ENCODE measurements around the gene MAB21L3. TPM values are rescaled to one million over a fixed set of nuclear protein-coding genes. Genes with fewer than 3 reads are reported as not detected.

Gene MAB21L3
- total RNA-seq, 1 donor from 2014 or later = not detected

- Histone ChIP-seq H3K9me3 (ENCODE audit: control insufficient read depth in 3 of 3, low read length in 3 of 3) (no peaks in the 10 kb centered on the region), H3K4me1 (ENCODE audit: control insufficient read depth in 3 of 3, insufficient read depth in 3 of 3, low read length in 3 of 3) (peaks cover 10 to 17% (median 13%) of the 10 kb centered on the region in 3 donors), H3K27me3 (ENCODE audit: control insufficient read depth in 3 of 3, insufficient read depth in 3 of 3, low read length in 3 of 3) (no peaks in the 10 kb centered on the region), H3K9ac (ENCODE audit: low read depth in 1 of 3, low read length in 3 of 3) (no peak overlapping the region), H3K36me3 (ENCODE audit: control insufficient read depth in 3 of 3, insufficient read depth in 3 of 3, low read length in 3 of 3) (no peaks in the 10 kb centered on the region), H3K27ac (ENCODE audit: low read depth, low read length) (no peak overlapping the region), H3K4me3 (ENCODE audit: low read length in 3 of 3) (no peak overlapping the region)
Measured at GRCh38 chr1:116161390-116161789, 50.2 kb downstream of the MAB21L3 start.

- Histone ChIP-seq H3K4me3 (ENCODE audit: low read length in 3 of 3) (no peak overlapping the region), H3K9ac (ENCODE audit: low read depth in 1 of 3, low read length in 3 of 3) (no peak overlapping the region), H3K9me3 (ENCODE audit: control insufficient read depth in 3 of 3, low read length in 3 of 3) (no peaks in the 10 kb centered on the region), H3K27ac (ENCODE audit: low read depth, low read length) (no peak overlapping the region), H3K36me3 (ENCODE audit: control insufficient read depth in 3 of 3, insufficient read depth in 3 of 3, low read length in 3 of 3) (no peaks in the 10 kb centered on the region), H3K4me1 (ENCODE audit: control insufficient read depth in 3 of 3, insufficient read depth in 3 of 3, low read length in 3 of 3) (peaks cover 11 to 20% (median 16%) of the 10 kb centered on the region in 3 donors), H3K27me3 (ENCODE audit: control insufficient read depth in 3 of 3, insufficient read depth in 3 of 3, low read length in 3 of 3) (no peaks in the 10 kb centered on the region)
Measured at GRCh38 chr1:116161877-116162390, 50.7 kb downstream of the MAB21L3 start.

GRCh38 chr1:116163533-116163932 lies 52.3 kb downstream of the MAB21L3 start:
- Histone ChIP-seq H3K27ac (ENCODE audit: low read depth, low read length) (no peak overlapping the region), H3K9ac (ENCODE audit: low read depth in 1 of 3, low read length in 3 of 3) (no peak overlapping the region), H3K9me3 (ENCODE audit: control insufficient read depth in 3 of 3, low read length in 3 of 3) (no peaks in the 10 kb centered on the region), H3K36me3 (ENCODE audit: control insufficient read depth in 3 of 3, insufficient read depth in 3 of 3, low read length in 3 of 3) (no peaks in the 10 kb centered on the region), H3K27me3 (ENCODE audit: control insufficient read depth in 3 of 3, insufficient read depth in 3 of 3, low read length in 3 of 3) (no peaks in the 10 kb centered on the region), H3K4me3 (ENCODE audit: low read length in 3 of 3) (no peak overlapping the region), H3K4me1 (ENCODE audit: control insufficient read depth in 3 of 3, insufficient read depth in 3 of 3, low read length in 3 of 3) (peaks cover 16 to 30% (median 28%) of the 10 kb centered on the region in 3 donors)

GRCh38 chr1:116164150-116164549 lies 53.0 kb downstream of the MAB21L3 start:
- Histone ChIP-seq H3K4me3 (ENCODE audit: low read length in 3 of 3) (no peak overlapping the region), H3K27me3 (ENCODE audit: control insufficient read depth in 3 of 3, insufficient read depth in 3 of 3, low read length in 3 of 3) (no peaks in the 10 kb centered on the region), H3K9ac (ENCODE audit: low read depth in 1 of 3, low read length in 3 of 3) (no peak overlapping the region), H3K27ac (ENCODE audit: low read depth, low read length) (no peak overlapping the region), H3K9me3 (ENCODE audit: control insufficient read depth in 3 of 3, low read length in 3 of 3) (no peaks in the 10 kb centered on the region), H3K36me3 (ENCODE audit: control insufficient read depth in 3 of 3, insufficient read depth in 3 of 3, low read length in 3 of 3) (no peaks in the 10 kb centered on the region), H3K4me1 (ENCODE audit: control insufficient read depth in 3 of 3, insufficient read depth in 3 of 3, low read length in 3 of 3) (peaks cover 16 to 35% (median 33%) of the 10 kb centered on the region in 3 donors)

- no peaks in the 10 kb centered on the region for H3K9me3 ChIP-seq (ENCODE audit: control insufficient read depth in 3 of 3, low read length in 3 of 3)
- H3K9ac ChIP-seq (ENCODE audit: low read depth in 1 of 3, low read length in 3 of 3) = no peak overlapping the region
- peak overlapping the region; percentile 28 for H3K27ac ChIP-seq (ENCODE audit: low read depth, low read length)
- no peaks in the 10 kb centered on the region for H3K36me3 ChIP-seq (ENCODE audit: control insufficient read depth in 3 of 3, insufficient read depth in 3 of 3, low read length in 3 of 3)
- H3K4me3 ChIP-seq (ENCODE audit: low read length in 3 of 3) = no peak overlapping the region
- H3K4me1 ChIP-seq (ENCODE audit: control insufficient read depth in 3 of 3, insufficient read depth in 3 of 3, low read length in 3 of 3) = peaks cover 16 to 35% (median 33%) of the 10 kb centered on the region in 3 donors
- H3K27me3 ChIP-seq (ENCODE audit: control insufficient read depth in 3 of 3, insufficient read depth in 3 of 3, low read length in 3 of 3) = no peaks in the 10 kb centered on the region
Measured at GRCh38 chr1:116164604-116165368, 53.6 kb downstream of the MAB21L3 start.

- Histone ChIP-seq H3K9ac (ENCODE audit: low read depth in 1 of 3, low read length in 3 of 3) (no peak overlapping the region), H3K9me3 (ENCODE audit: control insufficient read depth in 3 of 3, low read length in 3 of 3) (no peaks in the 10 kb centered on the region), H3K36me3 (ENCODE audit: control insufficient read depth in 3 of 3, insufficient read depth in 3 of 3, low read length in 3 of 3) (no peaks in the 10 kb centered on the region), H3K27me3 (ENCODE audit: control insufficient read depth in 3 of 3, insufficient read depth in 3 of 3, low read length in 3 of 3) (no peaks in the 10 kb centered on the region), H3K4me3 (ENCODE audit: low read length in 3 of 3) (peak overlapping the region in 1 of 3 donors; percentile 15), H3K27ac (ENCODE audit: low read depth, low read length) (peak overlapping the region; percentile 28), H3K4me1 (ENCODE audit: control insufficient read depth in 3 of 3, insufficient read depth in 3 of 3, low read length in 3 of 3) (peaks cover 16 to 35% (median 33%) of the 10 kb centered on the region in 3 donors)
Measured at GRCh38 chr1:116165572-116165971, 54.4 kb downstream of the MAB21L3 start.

- Histone ChIP-seq H3K9me3 (ENCODE audit: control insufficient read depth in 3 of 3, low read length in 3 of 3) (no peaks in the 10 kb centered on the region), H3K36me3 (ENCODE audit: control insufficient read depth in 3 of 3, insufficient read depth in 3 of 3, low read length in 3 of 3) (no peaks in the 10 kb centered on the region), H3K4me3 (ENCODE audit: low read length in 3 of 3) (peak overlapping the region in 1 of 3 donors; percentile 15), H3K27ac (ENCODE audit: low read depth, low read length) (no peak overlapping the region), H3K27me3 (ENCODE audit: control insufficient read depth in 3 of 3, insufficient read depth in 3 of 3, low read length in 3 of 3) (no peaks in the 10 kb centered on the region), H3K9ac (ENCODE audit: low read depth in 1 of 3, low read length in 3 of 3) (no peak overlapping the region), H3K4me1 (ENCODE audit: control insufficient read depth in 3 of 3, insufficient read depth in 3 of 3, low read length in 3 of 3) (peaks cover 16 to 35% (median 33%) of the 10 kb centered on the region in 3 donors)
Measured at GRCh38 chr1:116166011-116166571, 54.9 kb downstream of the MAB21L3 start.

GRCh38 chr1:116166655-116167054 lies 55.5 kb downstream of the MAB21L3 start:
- Histone ChIP-seq H3K4me3 (ENCODE audit: low read length in 3 of 3) (no peak overlapping the region), H3K36me3 (ENCODE audit: control insufficient read depth in 3 of 3, insufficient read depth in 3 of 3, low read length in 3 of 3) (no peaks in the 10 kb centered on the region), H3K27me3 (ENCODE audit: control insufficient read depth in 3 of 3, insufficient read depth in 3 of 3, low read length in 3 of 3) (no peaks in the 10 kb centered on the region), H3K27ac (ENCODE audit: low read depth, low read length) (no peak overlapping the region), H3K4me1 (ENCODE audit: control insufficient read depth in 3 of 3, insufficient read depth in 3 of 3, low read length in 3 of 3) (peaks cover 16 to 35% (median 33%) of the 10 kb centered on the region in 3 donors), H3K9ac (ENCODE audit: low read depth in 1 of 3, low read length in 3 of 3) (no peak overlapping the region), H3K9me3 (ENCODE audit: control insufficient read depth in 3 of 3, low read length in 3 of 3) (no peaks in the 10 kb centered on the region)

- Histone ChIP-seq H3K27me3 (ENCODE audit: control insufficient read depth in 3 of 3, insufficient read depth in 3 of 3, low read length in 3 of 3) (no peaks in the 10 kb centered on the region), H3K36me3 (ENCODE audit: control insufficient read depth in 3 of 3, insufficient read depth in 3 of 3, low read length in 3 of 3) (no peaks in the 10 kb centered on the region), H3K9me3 (ENCODE audit: control insufficient read depth in 3 of 3, low read length in 3 of 3) (no peaks in the 10 kb centered on the region), H3K27ac (ENCODE audit: low read depth, low read length) (peak overlapping the region; percentile 64), H3K9ac (ENCODE audit: low read depth in 1 of 3, low read length in 3 of 3) (peak overlapping the region; percentile 61 to 79 (median 66)), H3K4me3 (ENCODE audit: low read length in 3 of 3) (peak overlapping the region; percentile 61 to 77 (median 68)), H3K4me1 (ENCODE audit: control insufficient read depth in 3 of 3, insufficient read depth in 3 of 3, low read length in 3 of 3) (peaks cover 16 to 35% (median 33%) of the 10 kb centered on the region in 3 donors)
Measured at GRCh38 chr1:116167625-116168276, 56.6 kb downstream of the MAB21L3 start.

Data from skeletal muscle tissue (tissue), 4 donors.